ENCODE measurements around the gene RPRD1B. TPM values are rescaled to one million over a fixed set of nuclear protein-coding genes. Genes with fewer than 3 reads are reported as not detected.

The RPRD1B gene
- total and polyA plus RNA-seq, 2 experiments from 2014 or later, result 7.3 to 24.3 TPM

- Histone ChIP-seq H3K79me2 (replicated peaks; ENCODE audit: insufficient read depth) (no peaks in the 10 kb centered on the region), H3K36me3 (ENCODE audit: insufficient read depth) (peaks cover 62% of the 10 kb centered on the region), H3K27ac (ENCODE audit: low read depth) (no peak overlapping the region), H3F3A (replicated peaks; ENCODE audit: low read depth) (no peaks in the 10 kb centered on the region), H3K9me2 (ENCODE audit: insufficient read depth) (no peaks in the 10 kb centered on the region), H4K20me1 (replicated peaks; ENCODE audit: insufficient read depth) (peaks cover 9% of the 10 kb centered on the region), H3K4me2 (no peak overlapping the region), H3K4me1 (ENCODE audit: insufficient read depth) (no peaks in the 10 kb centered on the region), H2AFZ (no peak overlapping the region), H3K27me3 (ENCODE audit: insufficient read depth) (no peaks in the 10 kb centered on the region), H3K4me3 (no peak overlapping the region)
- H3K36me3 Mint-ChIP-seq (ENCODE audit: low read depth), result peaks cover 64% of the 10 kb centered on the region
- no peak overlapping the region; the same call in 1 of the 2 replicates for H3K27ac Mint-ChIP-seq
- H3K4me3 Mint-ChIP-seq, result no peak overlapping the region
- H3K27me3 Mint-ChIP-seq (ENCODE audit: insufficient read depth, low read depth, poor library complexity), result peaks cover 3% of the 10 kb centered on the region
- H3K4me1 Mint-ChIP-seq, result no peaks in the 10 kb centered on the region
- no peak for ATAC-seq
- DNase-seq (ENCODE audit: low spot score), result no peak
- TF ChIP-seq CTCF (conservative IDR thresholded peaks at IDR 0.05; ENCODE audit: low read depth in 2 of 2) (no peak), EZH2 (IDR thresholded peaks at IDR 0.05; ENCODE audit: low read depth, unreplicated experiment) (no peak), ZNF462 (CRISPR knock-in tag; IDR thresholded peaks at IDR 0.05) (no peak), REST (IDR thresholded peaks at IDR 0.05; ENCODE audit: unreplicated experiment) (no peak), ETS1 (IDR thresholded peaks at IDR 0.05) (no peak)
- H3K9me3 Mint-ChIP-seq, result no peaks in the 10 kb centered on the region
Measured at GRCh38 chr20:38000293-38000692, 33.3 kb upstream of the RPRD1B start.
